Loucy (cell line): ENCODE data around the gene PPP1R16B.

ENCODE experiments used
- EZH2phosphoT487 ChIP-seq: fragments of 200-600 bp; IDR thresholded peaks from 2 replicates; pipeline ENCODE4 v1.6.1; 2018; ENCODE audit warnings: antibody characterized with exemption, mild to moderate bottlenecking, moderate library complexity, borderline replicate concordance
- TF ChIP-seq, protein P1 (sequence below): fragments of 200-600 bp; sonication (generic); conservative IDR thresholded peaks from 2 replicates; pipeline ENCODE4 v1.5.1; 2014; ENCODE audit warnings: mild to moderate bottlenecking, antibody characterized with exemption, low read length

DNA sequence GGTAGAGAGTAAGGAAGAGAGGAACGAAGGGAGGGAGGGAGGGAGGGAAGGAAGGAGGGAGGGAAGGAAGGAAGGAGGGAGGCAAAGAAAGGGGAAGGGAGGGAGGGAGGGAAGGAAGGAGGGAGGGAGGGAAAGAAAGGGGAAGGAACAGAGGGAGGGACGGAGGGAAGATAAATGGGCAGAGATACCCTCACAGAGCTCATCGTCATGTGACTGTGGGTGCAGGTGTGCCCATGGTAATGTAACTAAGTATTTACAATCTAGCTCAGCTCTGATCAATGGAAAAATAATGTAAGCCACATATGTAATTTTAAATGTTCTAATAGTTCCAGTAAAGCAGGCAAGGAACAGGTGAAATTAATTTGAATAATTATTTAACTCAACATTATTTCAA, 66.1 kb downstream of the PPP1R16B start:
- TF ChIP-seq, protein P1, sequence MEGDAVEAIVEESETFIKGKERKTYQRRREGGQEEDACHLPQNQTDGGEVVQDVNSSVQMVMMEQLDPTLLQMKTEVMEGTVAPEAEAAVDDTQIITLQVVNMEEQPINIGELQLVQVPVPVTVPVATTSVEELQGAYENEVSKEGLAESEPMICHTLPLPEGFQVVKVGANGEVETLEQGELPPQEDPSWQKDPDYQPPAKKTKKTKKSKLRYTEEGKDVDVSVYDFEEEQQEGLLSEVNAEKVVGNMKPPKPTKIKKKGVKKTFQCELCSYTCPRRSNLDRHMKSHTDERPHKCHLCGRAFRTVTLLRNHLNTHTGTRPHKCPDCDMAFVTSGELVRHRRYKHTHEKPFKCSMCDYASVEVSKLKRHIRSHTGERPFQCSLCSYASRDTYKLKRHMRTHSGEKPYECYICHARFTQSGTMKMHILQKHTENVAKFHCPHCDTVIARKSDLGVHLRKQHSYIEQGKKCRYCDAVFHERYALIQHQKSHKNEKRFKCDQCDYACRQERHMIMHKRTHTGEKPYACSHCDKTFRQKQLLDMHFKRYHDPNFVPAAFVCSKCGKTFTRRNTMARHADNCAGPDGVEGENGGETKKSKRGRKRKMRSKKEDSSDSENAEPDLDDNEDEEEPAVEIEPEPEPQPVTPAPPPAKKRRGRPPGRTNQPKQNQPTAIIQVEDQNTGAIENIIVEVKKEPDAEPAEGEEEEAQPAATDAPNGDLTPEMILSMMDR, result no peak
- no peak for TF ChIP-seq EZH2phosphoT487
